GM18873 (cell line): Measurements from ENCODE around the gene DTX4.

ENCODE experiments used
- ATAC-seq: cut with Tn5 transposase; IDR thresholded peaks from one replicate; pipeline ENCODE4 v1.9.1; 2021; ENCODE audit warnings: mild to moderate bottlenecking, moderate library complexity, moderate number of reproducible peaks; ENCODE audit not compliant: unreplicated experiment, low FRiP score

Gene DTX4

GRCh38 chr11:59216641-59217564, 45.0 kb downstream of the DTX4 start:
- peak; percentile 96 for ATAC-seq

- ATAC-seq: no peak
These were observed 46.4 kb downstream of the DTX4 start for GRCh38 chr11:59218319-59218718.

- ATAC-seq: no peak
These were observed 47.0 kb downstream of the DTX4 start for GRCh38 chr11:59218893-59219292.

GRCh38 chr11:59219836-59220235, 47.9 kb downstream of the DTX4 start:
- ATAC-seq: no peak

- no peak for ATAC-seq
These were observed 49.5 kb downstream of the DTX4 start for GRCh38 chr11:59221441-59221840.

GRCh38 chr11:59222464-59223060, 50.6 kb downstream of the DTX4 start:
- ATAC-seq: no peak

- ATAC-seq: no peak
These were observed 51.2 kb downstream of the DTX4 start for GRCh38 chr11:59223177-59223576.

- no peak for ATAC-seq
These were observed 51.7 kb downstream of the DTX4 start for GRCh38 chr11:59223611-59224010.

- ATAC-seq: peak; percentile 30
These were observed 52.5 kb downstream of the DTX4 start for GRCh38 chr11:59224351-59224928.

GRCh38 chr11:59225017-59225416, 53.1 kb downstream of the DTX4 start:
- peak; percentile 57 for ATAC-seq

- no peak for ATAC-seq
These were observed 54.5 kb downstream of the DTX4 start for GRCh38 chr11:59226396-59226795.

GRCh38 chr11:59240322-59240721, 68.4 kb downstream of the DTX4 start:
- no peak for ATAC-seq

- ATAC-seq: no peak
These were observed 71.7 kb downstream of the DTX4 start for GRCh38 chr11:59243633-59244032.

GRCh38 chr11:59247531-59248227, 75.7 kb downstream of the DTX4 start:
- no peak for ATAC-seq

GRCh38 chr11:59249535-59249934, 77.6 kb downstream of the DTX4 start:
- ATAC-seq: no peak

- ATAC-seq: no peak
These were observed 81.1 kb downstream of the DTX4 start for GRCh38 chr11:59253001-59253400.

- no peak for ATAC-seq
These were observed 82.4 kb downstream of the DTX4 start for GRCh38 chr11:59254286-59254685.

GRCh38 chr11:59255281-59255680, 83.3 kb downstream of the DTX4 start:
- ATAC-seq: no peak
